ENCODE data around the gene LRRK1. TPM values are rescaled to one million over a fixed set of nuclear protein-coding genes. Genes with fewer than 3 reads are reported as not detected.

The LRRK1 gene
- polyA plus RNA-seq, 2 of the 4 experiments (the other 2 are of a cell fraction), result 12.2 to 17.7 TPM

- TF ChIP-seq ZSCAN20 (CRISPR knock-in tag; IDR thresholded peaks at IDR 0.05), result no peak
- peak; percentile 55; the same call in 1 of the 2 replicates for TF ChIP-seq RARB (CRISPR knock-in tag; IDR thresholded peaks at IDR 0.05)
- TF ChIP-seq JUN (IDR thresholded peaks at IDR 0.05), result peak; percentile 33 to 49; a peak in 2 of 5 replicates
- TF ChIP-seq NPAS2 (CRISPR knock-in tag; IDR thresholded peaks at IDR 0.05; ENCODE audit: borderline replicate concordance), result no peak
- no peak for TF ChIP-seq RNF2 (IDR thresholded peaks at IDR 0.05; ENCODE audit: borderline replicate concordance, low read depth)
- no peak for TF ChIP-seq POLR2AphosphoS2 (conservative IDR thresholded peaks at IDR 0.05; ENCODE audit: low read length)
- no peak for TF ChIP-seq MYC (IDR thresholded peaks at IDR 0.05; ENCODE audit: borderline replicate concordance, low read length)
- TF ChIP-seq EHF (CRISPR knock-in tag; IDR thresholded peaks at IDR 0.05), result no peak
- no peak for TF ChIP-seq CTCF (IDR thresholded peaks at IDR 0.05)
- TF ChIP-seq FOSL2 (IDR thresholded peaks at IDR 0.05), result peak; percentile 48; the same call in 1 of the 2 replicates
- peak; percentile 86 for TF ChIP-seq FOSL2 (CRISPR knock-in tag; IDR thresholded peaks at IDR 0.05)
- no peak for TF ChIP-seq BHLHE40 (IDR thresholded peaks at IDR 0.05; ENCODE audit: low read depth, low read length)
- no peak for TF ChIP-seq REST (IDR thresholded peaks at IDR 0.05)
- no peak for TF ChIP-seq CBX8 (IDR thresholded peaks at IDR 0.05)
- TF ChIP-seq MAFK (IDR thresholded peaks at IDR 0.05; ENCODE audit: partially characterized antibody), result no peak
- no peak for TF ChIP-seq FOSB (CRISPR knock-in tag; IDR thresholded peaks at IDR 0.05)
- no peak for TF ChIP-seq FOXS1 (CRISPR knock-in tag; IDR thresholded peaks at IDR 0.05)
- TF ChIP-seq TP53 (CRISPR knock-in tag; IDR thresholded peaks at IDR 0.05), result no peak
- no peak for TF ChIP-seq MAZ (IDR thresholded peaks at IDR 0.05; ENCODE audit: borderline replicate concordance, low read depth, low read length)
- no peak for TF ChIP-seq USF2 (IDR thresholded peaks at IDR 0.05)
- TF ChIP-seq CEBPB (IDR thresholded peaks at IDR 0.05), result peak in 1 of 2 experiments; percentile 26; a peak in 1 of 4 replicates
- 0 out of 2 replicates have a peak, but pooled peaks have one; percentile 16 for TF ChIP-seq HOXA7 (CRISPR knock-in tag; IDR thresholded peaks at IDR 0.05)
- no peak for TF ChIP-seq RCOR1 (IDR thresholded peaks at IDR 0.05; ENCODE audit: low read depth, low read length)
These were observed 39.3 kb downstream of the LRRK1 start (continued) for GRCh38 chr15:100958326-100959065.

All from A549 (cell line).